ENCODE data around the gene RAPGEF3. TPM values are rescaled to one million over a fixed set of nuclear protein-coding genes. Genes with fewer than 3 reads are reported as not detected.

Gene RAPGEF3
- total and polyA plus RNA-seq, 2 donors (not counting 1 experiment from before 2014, with no cell fraction given) = 1.8 to 5.2 TPM

- Histone ChIP-seq H3K79me2 (ENCODE audit: control insufficient read depth, insufficient read depth, low read length) (no peaks in the 10 kb centered on the region), H3K27ac (ENCODE audit: low read length in 2 of 2) (no peak overlapping the region), H3K9me3 (ENCODE audit: control extremely low read depth in 1 of 3, control insufficient read depth in 2 of 3, insufficient read depth in 1 of 3, low read length in 2 of 3) (no peaks in the 10 kb centered on the region), H2AFZ (ENCODE audit: insufficient read depth, low read depth, low read length, poor library complexity, severe bottlenecking) (no peak overlapping the region), H3K36me3 (replicated peaks in 1 of 2; ENCODE audit: control extremely low read depth in 1 of 2, control insufficient read depth in 1 of 2, extremely low read depth in 1 of 2, insufficient read depth in 2 of 2, low read length in 1 of 2) (peaks cover 2 to 61% of the 10 kb centered on the region in 2 experiments), H3K9ac (ENCODE audit: low read length) (no peak overlapping the region), H3K4me1 (ENCODE audit: control insufficient read depth in 2 of 2, insufficient read depth in 2 of 2, low read length in 2 of 2) (no peaks in the 10 kb centered on the region), H3K4me2 (replicated peaks; ENCODE audit: low read depth, low read length, poor library complexity, severe bottlenecking) (no peak overlapping the region), H3K27me3 (replicated peaks in 1 of 4; ENCODE audit: control extremely low read depth in 1 of 4, control insufficient read depth in 3 of 4, insufficient read depth in 4 of 4, low read length in 3 of 4) (no peaks in the 10 kb centered on the region), H4K20me1 (ENCODE audit: control insufficient read depth, insufficient read depth, low read length, poor library complexity, severe bottlenecking) (peaks cover 12% of the 10 kb centered on the region), H3K4me3 (ENCODE audit: control extremely low read depth in 1 of 5, extremely low read depth in 1 of 5, insufficient read depth in 1 of 5, low read depth in 2 of 5, low read length in 4 of 5) (no peak overlapping the region)
- DNase-seq (no peak), ATAC-seq (ENCODE audit: low read depth) (no peak)
- ChIA-PET CTCF (interaction anchor here (2.2 to 38.8 kb wide), 3 partner anchors 51 to 68 kb away, joined by 5 to 1203 read pairs (median 584); partner anchors contain the start of genes ENDOU and RPAP3), POLR2A (no interaction called here)
- intact Hi-C loops (cut with micrococcal nuclease) = no loop called here
- peaks cover 5% of the 10 kb centered on the region for H3K4me1 Mint-ChIP-seq
- no peak overlapping the region for H3K4me3 Mint-ChIP-seq
- H3K9me3 Mint-ChIP-seq (ENCODE audit: insufficient read depth) = no peaks in the 10 kb centered on the region
- WGBS (ENCODE audit: insufficient coverage) = 93% methylated on average over 15 of the region's 20 CpGs
- H3K27ac Mint-ChIP-seq = no peak overlapping the region
- TF ChIP-seq EZH2 (IDR thresholded peaks at IDR 0.05; ENCODE audit: borderline replicate concordance, insufficient read depth, low read depth, low read length, poor library complexity, severe bottlenecking) (no peak), CTCF (IDR thresholded peaks at IDR 0.05) (no peak)
- no peaks in the 10 kb centered on the region for H3K27me3 Mint-ChIP-seq
Observed at GRCh38 chr12:47783821-47784819, 25.4 kb upstream of the RAPGEF3 start.
